Measurements from ENCODE around the gene INPP4B.

DNA sequence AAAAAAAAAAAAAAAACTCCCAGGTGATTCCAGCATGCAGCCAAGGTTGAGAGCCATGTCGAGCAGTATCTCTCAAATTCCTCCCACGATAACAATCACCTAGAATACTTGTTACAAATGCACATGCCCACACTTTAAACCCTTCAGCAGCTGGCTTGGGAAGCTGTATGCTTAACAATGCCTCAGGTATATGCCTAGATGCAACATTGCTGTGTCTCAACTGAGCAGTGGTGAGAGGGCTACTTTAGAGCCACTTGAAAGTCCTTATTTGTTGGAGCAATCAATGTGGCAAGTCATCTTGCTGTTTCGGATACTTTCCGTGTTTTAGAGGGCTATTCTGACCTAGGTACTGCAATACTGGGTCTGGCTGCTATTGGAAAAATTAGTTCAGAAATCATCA is 487.4 kb downstream of the INPP4B start:
- TF ChIP-seq EZH2phosphoT487 (IDR thresholded peaks at IDR 0.05; ENCODE audit: insufficient read depth, low read depth) (no peak), EZH2 (IDR thresholded peaks at IDR 0.05; ENCODE audit: insufficient read depth, poor library complexity, severe bottlenecking) (no peak)

Data from GM23248 (cell line).